HG02970 (cell line): ENCODE results near the gene IRF2.

Experiments
- ATAC-seq: cut with Tn5 transposase; IDR thresholded peaks from one replicate; pipeline ENCODE4 v1.9.1; 2021; ENCODE audit warnings: mild to moderate bottlenecking, moderate library complexity, moderate number of reproducible peaks; ENCODE audit not compliant: unreplicated experiment, low FRiP score

The IRF2 gene

DNA sequence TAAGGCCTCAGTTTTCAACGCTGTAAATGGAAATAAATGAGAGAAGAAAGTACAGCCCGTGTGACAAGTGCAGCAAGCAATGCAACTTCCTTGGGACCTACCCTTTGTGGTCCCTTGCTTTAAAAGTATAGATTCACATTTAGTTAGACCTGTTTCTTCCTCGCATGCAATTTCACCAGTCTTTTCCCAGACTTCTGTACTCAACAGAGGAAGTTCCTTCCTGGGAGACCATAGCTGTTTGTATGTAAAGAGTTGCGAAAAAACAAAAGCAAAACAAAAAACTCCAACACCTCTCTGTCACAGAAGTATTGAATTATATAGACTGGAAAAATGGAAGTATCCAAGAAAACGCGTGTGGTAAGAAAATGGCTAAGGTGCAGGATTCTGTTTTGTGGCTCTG is 1.1 kb upstream of the IRF2 start:
- no peak for ATAC-seq

DNA sequence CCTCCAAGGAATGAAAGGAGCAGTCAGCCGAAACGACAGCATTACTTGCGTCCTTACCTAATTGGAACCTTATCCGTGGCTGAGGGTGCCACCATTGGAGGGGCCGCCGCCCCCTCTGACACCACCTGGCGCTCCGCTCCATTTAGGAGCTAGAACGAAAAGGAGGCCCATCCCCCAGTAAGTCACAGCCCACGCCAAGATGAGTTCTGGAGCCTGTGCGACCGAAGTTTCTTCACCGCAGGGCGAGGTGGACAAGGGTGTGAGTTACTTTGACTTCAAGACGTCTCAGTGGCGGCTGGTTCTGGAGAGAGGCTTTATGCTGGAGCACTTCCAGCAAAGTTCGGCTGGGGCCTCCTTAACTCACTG is 729 bp upstream of the IRF2 start:
- ATAC-seq = peak; percentile 3

DNA sequence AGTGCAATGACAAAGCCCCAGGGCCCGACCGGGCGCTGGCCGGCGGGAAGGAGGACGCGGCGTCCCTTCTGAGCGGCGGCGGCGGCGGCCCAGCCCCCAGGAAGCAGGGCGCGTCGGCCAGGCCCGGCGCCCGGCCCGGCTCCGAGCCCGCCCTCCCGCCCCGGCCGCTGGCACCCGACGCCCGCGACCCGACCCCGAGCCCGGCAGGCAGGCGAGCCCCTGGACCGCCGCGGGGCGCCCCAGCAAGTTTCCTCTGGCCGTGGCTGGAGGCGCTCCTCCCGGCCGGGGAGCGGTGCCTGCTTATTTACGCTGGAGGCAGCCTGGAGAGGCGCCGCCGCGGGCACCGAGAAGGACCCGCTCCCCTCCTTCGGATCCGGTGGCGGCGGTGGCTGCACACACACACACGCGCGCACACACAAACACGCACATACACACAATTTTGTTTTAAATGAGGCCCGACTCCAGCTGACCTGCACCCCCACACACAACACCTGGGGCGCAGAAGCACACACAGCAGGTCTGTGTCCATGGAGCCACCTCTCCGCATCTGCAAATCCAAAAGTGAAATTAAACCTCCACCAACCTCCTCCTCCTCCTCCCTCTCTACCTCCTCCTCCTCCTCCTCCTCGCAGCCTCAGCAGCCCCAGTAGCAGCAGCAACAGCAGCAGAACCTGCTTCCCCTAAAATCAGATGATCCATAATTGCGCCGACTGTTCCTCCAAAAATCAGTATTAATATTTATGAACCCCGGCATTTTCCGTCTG is 669 bp downstream of the IRF2 start:
- no peak for ATAC-seq

DNA sequence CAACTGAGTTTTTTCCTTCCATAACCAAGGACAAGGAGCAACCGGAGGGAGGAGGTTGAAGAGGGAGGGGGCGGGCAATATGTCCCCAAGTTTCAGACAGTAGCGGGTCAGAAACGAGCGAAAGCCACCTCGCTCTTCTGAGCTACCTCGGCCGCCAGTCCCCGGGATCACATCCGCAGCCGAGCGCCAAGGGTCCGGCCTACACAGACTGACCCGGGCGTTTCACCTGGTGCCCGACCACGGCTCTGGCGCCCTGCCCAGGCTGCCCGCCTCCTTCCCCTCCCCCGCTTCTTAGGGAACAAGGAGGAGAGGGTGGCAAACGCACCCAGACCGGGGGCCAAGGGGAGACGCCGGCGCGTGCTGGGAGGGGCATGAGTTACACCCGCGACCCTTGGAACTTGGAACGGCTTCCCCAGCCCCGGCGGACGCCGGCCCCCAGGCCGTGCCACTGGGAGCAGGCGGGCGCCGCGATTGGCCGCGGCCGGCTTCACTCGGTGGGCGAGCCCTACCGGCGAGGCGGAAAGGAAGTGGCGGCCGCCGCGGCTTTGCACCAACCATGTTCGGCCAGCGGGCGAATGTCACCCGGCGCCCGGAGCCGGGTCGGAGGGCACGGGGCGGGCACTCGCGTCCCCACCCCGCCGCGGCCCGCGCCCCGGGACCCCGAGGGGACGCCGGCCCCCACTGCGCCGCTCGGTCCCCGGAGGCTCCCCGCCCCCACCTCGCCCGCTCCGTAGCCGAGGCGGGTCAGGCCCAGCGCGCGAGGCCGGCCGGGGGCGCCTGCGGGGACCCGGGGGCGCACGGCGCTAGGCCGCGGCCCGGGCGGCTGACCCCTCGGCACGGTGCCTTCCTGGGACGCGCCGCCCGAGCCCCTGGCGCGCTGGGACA is 1.5 kb downstream of the IRF2 start:
- no peak for ATAC-seq

DNA sequence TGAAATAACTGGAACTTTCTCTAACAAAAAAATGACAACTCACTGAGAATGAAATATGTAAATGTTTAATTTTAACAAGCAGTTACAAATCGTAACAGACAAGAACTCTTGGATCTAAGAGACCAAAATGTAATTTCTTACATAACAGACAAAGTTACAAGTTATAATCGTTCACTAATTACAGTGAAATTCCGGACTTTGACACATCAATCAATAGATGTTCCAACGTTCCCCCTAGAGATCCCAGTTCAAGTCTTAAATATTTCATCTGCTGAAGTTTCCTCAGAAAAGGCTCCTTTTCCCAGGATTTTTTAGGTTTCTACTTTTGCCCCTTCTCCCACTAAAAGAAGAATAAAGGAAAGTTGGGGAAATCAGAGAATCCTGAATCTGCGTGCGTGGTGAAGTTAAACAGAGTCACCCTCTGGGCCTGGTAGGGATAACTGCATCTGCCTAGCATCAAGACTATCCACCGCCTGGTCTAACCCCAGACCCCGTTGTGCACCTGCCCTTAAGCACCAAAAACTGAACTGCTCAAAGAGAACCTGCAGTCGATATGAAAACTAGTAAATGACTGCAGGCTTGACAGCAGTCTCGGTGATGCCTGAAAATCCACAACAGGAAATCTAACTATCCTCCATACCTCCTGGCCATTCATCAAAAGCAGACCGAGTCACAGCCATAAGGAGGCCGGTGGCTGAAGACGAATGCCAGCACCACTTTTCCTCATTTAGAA is 2.3 kb downstream of the IRF2 start:
- no peak for ATAC-seq

DNA sequence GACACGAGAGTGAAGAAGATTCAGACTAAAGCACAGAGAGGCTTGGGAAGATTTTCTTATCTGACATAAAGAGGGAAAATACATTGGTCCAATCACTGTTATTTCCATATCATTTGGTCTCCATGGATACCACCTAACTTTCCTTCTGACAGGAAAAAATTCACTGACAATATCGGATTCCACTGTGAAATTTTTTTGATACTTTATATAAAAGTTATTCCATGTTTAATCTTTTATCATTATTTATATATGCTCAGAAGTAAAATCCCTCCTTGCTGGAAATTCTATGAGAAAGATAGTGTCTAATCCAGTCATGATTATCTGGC is 3.6 kb downstream of the IRF2 start:
- no peak for ATAC-seq

DNA sequence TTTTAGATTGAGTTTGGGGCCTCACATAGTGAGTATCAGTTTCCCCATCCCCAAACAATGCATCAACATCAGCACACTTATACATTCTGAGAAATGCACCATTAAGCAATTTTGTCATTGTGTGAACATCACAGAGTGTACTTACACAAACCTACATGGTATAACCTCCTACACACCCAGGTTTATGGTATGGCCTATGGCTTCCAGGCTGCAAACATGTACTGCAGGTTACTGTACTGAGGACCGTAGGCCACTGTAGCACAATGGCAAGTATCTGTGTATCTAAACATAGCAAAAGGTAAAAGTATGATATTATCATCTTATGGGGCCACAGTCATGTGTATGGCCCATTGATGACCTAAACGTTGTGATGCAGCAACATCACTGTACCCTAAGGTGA is 7.7 kb downstream of the IRF2 start:
- no peak for ATAC-seq

DNA sequence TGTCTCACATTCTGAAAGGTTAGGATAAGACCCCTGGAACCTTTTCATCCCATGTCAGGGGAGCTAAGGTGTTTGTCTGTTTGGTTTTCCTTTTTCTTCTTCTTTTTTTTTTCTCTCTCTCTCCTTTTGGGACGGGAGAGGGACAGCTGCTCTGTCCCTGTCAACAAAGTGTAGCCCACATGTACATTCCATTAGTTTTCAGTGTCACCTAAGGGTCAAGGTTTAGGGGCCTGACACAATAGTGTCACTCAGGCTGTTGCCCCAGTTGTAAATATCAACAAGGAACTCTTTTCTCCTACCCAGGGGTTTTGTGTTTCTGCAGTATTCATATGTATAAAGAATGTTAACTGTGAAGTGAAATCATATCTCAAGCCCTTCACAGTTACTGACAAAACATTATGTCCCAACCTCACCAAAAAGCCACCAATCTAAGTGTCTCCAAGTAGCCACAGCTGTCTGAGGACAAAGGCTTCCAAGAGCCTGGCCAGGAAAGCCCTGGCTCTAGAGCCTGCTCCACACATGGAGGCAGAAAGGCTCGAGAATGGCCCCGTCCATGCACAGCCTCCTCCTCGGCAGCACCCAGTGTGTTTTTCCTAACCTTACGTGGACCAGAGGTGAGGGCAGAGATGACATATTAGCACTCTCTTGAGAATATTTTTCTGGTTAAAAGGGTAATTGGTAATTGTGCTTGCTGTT is 9.4 kb downstream of the IRF2 start:
- no peak for ATAC-seq

DNA sequence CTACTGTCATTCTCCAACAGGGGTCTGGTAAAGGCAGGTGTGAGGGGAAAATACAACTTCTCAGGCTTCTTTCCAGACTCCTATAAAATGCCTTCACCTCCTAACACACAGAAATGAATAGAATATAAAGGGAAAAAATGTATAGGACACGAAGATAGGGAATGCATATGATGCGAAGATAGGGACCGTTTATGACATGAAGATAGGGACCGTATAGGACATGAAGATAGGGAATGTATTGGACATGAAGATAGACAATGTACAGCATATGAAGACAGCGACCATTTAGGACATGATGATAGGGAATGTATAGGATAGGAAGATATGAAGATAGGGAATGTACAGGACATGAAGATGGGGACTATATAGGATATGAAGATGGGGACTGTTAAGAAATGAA is 10.5 kb downstream of the IRF2 start:
- ATAC-seq = no peak

DNA sequence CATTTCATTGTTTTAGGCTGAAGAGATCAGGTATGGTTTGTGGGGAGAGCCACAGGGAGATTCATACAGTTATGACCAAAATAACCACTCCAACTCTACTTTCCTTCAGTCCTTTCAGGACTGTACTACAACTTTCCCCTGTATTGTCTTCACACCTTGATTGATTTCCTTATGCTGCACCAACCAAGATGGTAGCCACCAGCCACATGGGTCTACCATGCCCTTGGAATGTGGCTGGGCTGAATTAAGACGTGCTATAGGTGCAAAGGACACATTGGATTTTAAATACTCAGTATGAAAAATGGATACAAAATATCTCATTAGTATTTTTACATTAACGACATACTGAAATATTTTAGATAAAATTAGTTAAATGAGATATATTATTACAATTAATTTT is 11.2 kb downstream of the IRF2 start:
- no peak for ATAC-seq

DNA sequence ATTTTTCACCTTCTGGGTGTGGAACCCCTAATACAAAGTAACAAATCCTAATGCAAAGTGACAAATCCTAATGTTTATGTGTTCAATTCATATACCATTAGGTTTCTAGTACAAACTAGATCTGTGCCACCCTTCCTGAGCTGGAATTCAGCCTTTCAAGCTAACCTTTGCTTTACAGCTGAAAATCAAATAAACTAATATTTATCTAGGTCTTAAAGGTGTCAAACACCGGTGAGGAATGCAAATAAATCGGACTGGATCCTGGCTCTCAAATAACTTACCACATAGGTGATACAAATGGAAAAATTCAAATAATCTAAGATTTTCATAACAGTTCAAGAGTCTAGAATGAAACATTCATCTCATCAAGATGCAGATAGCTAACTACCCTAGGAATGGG is 11.6 kb downstream of the IRF2 start:
- no peak for ATAC-seq

DNA sequence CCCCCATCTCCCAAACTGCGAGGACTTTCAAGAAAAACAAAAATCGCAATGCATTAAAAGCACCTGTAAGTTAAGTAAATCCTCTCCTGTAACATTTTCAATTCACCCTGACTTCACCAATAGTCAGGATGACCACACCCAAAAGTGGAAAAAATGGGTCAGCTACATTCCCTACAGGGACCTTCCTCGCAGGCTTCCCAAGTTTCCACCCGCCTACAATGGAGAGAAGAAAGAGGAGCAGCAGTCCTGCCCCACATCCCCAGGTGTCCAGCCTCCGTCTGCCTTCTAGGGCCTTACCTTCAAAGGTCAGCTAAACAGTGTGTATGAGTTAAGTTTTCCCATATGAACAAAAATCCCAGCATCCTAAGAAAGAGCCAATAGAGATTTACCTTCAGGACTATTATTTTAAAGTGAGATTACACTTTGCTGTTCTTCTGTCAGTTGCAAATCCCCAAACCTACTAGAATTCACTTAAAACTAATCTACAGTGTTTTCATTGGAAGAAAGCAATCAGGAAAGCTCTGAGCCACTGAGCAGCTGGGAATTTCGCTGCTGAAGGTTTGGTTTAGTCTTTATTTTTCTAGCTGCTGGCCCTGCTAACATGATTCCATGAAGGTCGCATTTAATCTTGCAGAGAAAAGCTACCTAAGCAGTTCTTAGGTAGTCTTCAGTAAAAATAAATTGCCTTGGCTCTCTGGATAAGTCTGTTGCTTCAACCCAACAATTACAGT is 12.5 kb downstream of the IRF2 start:
- ATAC-seq = no peak

DNA sequence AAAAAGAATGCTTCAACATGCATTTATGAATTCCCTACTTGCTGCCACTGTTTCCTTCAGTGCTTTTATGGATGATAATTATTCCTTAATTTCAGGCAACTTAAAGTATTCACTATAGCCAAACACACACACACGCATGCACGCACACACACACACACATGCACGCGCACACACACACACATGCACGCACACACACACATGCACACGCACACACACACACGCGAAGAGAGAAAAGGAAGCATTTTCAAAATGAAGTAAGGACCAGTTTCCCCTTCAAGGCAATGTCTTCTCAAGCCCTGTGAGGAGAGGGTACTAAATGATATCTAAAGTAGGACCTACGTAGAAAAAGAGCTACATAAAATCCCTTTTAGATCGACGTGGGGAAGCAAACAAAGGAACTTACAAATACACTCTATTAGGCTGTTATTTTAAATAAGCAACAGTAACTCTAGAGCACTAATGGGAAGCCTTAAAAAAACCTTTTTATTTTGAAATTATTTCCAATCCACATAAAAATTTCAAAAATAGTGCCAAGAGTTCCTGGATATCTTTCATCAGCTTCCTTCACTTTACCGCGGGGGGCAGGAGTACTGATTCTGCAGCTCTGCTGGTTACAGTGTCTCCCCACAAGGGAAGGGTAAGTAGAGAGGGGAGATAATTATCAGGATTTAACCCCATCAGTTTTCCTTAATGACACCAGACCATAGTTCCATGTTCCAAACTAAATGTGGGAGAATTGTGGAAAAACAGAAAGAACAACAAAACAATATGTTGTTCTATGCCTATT is 13.7 kb downstream of the IRF2 start:
- ATAC-seq = no peak

DNA sequence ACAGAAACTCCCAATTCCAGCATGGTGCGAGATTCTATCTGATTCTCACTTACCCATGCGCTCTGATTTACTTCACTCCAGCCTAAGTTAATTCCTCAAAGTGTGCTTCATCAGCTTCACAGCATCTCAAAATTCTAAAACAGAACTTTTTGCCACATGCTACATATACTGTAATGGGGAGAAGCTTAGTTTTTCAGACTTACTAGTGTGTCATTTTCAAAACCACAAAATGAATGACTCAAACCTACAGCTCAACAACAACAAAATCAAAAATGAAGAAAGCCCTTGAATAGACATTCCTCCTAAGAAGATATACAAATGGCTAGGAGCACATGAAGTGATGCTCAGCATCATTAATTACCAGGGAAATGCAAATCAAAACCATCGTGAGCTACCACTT is 14.9 kb downstream of the IRF2 start:
- no peak for ATAC-seq

DNA sequence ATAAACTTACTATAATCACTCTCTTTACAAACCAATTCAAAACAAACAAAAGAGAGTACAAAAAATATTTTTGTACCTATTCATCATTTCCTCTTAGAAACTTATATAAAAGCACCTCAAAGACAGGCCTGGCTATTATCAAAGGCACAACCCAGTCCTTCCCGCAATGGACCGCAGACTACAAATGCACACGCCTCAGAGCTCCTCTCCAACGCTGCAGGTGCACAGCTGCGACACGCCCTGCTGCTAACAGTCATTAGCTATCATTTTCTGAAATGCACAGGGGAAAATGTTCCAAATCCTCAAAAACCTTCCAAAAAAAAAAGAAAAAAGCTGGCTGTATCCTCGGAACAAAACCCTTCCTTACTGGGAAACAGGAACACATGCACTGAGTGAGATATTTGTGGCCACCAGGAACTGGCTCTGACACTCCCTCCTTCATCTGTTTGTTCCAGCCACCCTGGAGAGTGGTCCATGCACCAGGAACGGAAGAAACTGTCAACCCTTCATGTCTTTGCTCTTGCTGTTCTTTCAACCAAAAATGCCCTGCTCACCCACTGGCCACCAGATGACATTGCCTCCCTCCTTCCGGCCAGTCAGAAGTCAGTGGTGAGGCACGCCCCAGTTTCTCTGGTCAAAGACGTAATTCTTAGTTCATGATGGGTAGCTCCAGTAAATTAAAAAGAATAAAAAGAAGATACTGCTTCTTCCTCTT is 16.7 kb downstream of the IRF2 start:
- ATAC-seq = no peak

DNA sequence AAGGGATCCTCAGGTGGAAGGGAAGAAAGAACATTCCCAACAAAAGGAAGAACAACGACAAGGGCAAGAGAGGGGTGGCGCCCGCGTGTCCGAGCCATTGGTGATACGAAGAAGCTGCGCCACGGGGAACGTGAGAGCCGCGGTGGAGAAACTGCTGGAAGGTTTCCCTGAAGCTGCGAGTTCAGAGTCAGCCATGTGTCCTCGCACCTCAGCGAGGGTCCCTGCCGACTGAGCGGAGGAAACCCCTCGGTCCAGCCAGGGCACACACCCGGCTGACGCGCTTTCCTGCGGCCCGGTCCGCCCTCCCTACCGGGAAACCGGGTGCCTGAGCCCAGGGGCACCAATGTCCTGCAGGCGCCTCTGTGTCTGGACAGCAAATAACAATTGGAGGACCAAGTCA is 18.0 kb downstream of the IRF2 start:
- no peak for ATAC-seq

DNA sequence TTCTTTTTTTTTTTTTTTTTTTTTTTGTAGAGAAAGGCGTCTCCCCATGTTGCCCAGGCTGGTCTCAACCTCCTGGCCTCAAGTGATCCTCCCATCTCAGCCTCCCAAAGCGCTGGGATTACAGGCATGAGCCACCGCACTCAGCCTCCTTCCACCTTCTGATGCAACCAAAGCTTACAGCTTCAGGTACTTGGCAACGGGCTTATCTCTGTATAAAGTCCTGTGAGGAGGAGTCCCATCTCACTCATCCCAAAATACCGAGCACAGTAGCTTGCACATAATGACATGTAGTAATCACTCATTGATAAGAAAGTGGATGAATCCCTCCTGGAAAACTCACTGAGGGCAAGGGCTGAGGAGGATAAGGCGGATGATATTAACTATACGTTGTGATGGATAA is 19.1 kb downstream of the IRF2 start:
- ATAC-seq = no peak

DNA sequence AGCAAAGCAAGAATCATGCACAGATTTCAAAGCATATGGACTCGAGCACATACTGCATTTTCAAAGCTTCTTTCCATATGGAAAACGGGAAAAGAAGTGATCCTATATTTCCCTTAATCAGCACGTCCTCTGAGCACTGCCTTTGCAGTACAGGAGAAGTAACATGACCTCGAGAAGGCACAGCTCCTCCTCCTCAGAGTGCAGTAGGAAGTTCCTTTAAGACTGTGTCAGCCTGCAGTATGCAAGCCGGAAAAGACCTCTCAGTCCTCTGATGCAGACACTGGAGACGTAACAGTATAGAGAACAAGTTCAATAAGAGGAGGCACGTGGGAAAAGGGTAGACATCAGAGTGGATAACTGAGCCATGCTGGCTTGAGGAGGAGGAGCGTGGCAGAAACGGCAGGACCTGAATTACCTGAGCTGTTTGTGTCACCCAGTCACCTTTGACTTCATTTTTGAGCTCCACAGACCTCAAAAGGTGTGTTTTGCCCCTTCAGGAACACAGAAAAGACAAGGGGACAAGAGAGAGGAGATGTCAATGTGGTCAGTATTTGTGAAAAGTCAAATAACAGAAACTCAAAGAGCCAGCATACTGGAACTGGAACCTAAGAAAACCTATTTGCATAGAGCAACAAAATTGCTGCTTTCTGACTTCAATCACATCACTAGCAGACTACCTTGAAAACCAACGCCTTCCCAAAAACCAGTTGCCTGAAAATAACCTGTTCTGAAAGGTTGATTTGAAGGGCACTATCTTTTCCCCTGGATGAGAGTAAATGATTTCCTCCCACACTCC is 20.8 kb downstream of the IRF2 start:
- no peak for ATAC-seq
